Endometrium (tissue), 2 donors: ENCODE measurements around the gene RHOT1.
"Not testable (repeated sequence)": the region's sequence is repeated elsewhere in the genome, so short reads cannot be mapped to it uniquely, and the experiment has no call there.

ENCODE experiments used
- FAIRE-seq: peaks from 2 replicates; lab custom pipeline; 2012; peaks lifted over from hg19 to GRCh38; lab: Jason Lieb, UNC
- donor health status: control.
- donor health status: control.

RHOT1 gene

DNA sequence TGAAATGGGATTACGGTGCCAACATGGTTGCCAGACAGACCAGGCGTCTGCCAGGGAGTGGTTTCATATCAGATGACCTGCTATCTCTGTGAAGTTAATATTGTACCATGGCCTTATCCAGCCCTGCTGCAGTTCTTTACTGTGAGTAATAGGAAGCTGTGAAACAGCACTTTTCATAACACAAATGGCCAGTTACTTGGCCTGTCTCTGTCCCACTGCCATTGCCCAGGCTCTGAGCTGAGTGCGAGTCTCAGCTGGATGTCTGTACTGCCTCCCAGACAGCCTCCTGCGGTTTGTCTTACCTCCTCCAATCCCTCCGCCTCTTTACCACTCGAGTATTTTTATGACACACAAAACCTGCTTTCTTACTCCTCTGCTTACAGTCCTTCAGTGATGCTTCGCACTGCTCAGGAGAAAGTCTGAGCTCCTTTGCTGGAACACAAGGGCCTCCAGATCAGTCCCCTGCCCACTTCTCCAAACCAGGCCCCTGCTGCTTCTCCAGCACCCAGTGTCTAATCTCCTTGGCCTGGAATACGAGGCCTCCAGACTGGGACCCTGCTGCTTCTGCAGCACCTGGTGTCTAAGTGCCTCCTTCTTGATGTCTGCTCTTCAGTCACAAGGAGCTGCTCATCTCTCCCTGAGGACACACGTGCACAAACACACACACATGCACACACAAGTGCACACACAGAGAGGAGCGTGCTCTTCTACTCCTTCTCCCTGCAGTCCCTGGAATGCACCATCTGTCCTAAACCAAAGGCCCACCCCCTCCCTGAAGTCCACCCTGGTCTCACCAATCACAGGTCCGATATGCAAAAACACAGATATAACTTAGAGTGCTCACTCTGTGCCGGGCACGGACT is 17.1 kb upstream of the RHOT1 start:
- FAIRE-seq = no peak

DNA sequence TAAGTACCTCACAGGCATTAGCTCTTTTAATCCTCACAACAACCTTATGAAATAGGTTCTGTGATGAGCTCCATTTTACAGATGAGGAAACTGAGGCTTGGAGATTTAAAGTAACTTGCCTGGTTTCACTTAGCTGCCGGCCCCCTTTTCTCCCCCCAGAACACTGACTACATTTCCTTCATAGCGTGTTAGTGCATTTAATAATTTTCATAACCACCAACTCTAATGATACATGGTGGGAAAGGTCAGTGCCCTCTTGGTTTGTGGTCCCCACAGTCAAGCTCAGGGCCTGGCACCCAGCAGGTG is 16.5 kb upstream of the RHOT1 start:
- FAIRE-seq = no peak

DNA sequence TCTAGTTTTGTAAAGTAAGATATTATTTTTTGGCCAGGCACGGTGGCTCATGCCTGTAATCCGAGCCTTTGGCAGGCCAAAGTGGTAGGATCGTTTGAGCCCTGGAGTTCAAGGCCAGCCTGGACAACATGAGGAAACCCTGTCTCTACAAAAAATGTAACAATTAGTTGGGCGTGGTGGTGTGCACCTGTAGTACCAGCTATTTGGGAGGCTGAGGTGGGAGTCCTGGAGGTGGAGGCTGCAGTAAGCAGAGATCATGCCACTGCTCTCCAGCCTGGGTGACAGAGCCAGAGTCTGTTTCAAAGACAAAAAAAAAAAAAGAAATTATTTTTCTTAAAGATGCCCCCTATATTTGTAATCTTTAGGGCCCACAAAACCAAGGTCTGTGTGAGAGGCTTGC is 16.0 kb upstream of the RHOT1 start:
- no peak for FAIRE-seq

DNA sequence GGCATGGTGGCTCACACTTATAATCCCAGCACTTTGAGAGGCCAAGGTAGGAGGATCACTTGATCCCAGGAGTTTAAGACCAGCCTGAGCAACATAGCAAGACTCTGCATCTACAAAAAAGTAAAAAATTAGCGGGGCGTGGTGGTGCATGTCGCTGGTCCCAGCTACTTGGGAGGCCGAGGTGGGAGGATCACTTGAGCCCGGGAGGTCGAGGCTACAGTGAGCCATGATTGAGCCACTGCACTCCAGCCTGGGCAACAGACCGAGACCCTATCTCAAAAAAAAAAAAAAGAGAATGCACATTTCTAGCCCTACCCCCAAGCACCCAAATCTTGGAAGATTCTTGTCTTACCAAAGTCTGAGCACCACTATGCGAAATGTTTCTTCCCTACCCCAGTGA is 15.6 kb upstream of the RHOT1 start:
- FAIRE-seq = no peak

DNA sequence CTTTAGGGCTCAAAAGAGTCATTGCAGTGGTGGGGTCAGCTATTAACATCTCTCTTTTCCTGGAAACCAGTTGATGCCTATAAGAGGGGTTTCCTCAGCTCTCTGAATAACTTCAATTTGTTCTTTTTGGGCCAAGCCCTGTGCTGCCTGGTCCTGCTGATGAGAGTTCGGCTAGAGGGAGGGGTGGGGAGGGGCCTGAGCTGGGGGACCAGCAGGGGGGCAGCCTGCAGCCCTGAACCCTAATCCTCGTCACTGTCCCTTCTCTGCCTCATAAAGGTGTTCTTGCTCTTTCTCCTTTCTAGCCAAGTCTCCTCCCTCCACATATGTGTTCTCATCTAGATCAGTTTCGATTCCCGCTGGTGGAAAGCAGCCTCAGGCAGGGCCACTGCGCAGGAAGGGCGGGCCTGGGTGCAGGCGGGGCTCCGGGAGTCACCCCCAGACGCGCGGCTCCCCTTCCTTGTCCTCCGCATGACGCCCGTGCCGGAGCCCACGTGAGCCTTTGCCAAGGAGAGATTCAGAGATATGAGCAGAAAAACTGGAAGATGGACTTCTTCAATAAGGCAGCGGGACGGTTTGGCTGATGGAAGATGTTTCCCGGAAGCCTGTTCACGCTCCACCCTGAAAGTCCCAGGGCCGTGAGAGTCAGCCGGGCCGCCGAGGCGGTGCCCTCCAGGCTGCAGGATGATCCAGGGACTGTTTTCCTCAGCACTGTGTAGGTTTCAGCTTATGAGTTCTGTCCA is 15.0 kb upstream of the RHOT1 start:
- peak; percentile 23 for FAIRE-seq

DNA sequence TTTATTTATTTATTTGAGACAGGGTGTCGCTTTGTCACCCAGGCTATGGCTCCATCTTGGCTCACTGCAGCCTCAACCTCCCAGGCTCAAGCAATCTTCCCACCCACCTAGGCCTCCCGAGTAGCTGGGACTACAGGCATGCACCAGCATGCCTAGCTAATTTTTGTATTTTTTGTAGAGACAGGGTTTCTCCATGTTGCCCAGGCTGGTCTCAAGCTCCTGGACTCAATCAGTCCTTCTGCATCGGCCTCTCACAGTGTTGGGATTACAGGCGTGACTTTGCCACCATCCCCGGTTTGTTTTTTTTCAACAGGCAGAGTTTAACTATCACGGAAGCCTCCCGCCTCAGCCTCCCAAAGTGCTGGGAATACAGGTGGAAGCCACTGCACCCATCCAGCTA is 13.8 kb upstream of the RHOT1 start:
- not testable (repeated sequence) for FAIRE-seq

DNA sequence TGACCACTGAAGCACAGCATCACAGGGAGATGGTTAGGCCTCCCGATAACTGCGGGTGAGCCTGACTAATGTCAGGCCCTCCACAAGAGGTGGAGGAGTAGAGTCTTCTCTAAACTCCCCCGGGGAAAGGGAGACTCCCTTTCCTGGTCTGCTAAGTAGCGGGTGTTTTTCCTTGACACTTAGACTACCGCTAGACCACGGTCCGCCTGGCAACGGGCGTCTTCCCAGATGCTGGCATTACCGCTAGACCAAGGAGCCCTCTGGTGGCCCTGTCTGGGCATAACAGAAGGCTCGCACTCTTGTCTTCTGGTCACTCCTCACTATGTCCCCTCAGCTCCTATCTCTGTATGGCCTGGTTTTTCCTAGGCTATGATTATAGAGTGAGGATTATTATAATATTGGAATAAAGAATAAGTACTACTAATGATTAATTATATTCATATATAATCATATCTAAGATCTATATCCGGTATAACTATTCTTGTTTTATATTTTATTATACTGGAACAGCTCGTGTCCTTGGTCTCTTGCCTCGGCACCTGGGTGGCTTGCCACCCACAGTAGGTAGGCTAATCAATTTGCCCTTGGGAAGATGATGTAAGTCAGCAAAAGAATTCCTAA is 6.7 kb upstream of the RHOT1 start:
- FAIRE-seq = not testable (repeated sequence)

DNA sequence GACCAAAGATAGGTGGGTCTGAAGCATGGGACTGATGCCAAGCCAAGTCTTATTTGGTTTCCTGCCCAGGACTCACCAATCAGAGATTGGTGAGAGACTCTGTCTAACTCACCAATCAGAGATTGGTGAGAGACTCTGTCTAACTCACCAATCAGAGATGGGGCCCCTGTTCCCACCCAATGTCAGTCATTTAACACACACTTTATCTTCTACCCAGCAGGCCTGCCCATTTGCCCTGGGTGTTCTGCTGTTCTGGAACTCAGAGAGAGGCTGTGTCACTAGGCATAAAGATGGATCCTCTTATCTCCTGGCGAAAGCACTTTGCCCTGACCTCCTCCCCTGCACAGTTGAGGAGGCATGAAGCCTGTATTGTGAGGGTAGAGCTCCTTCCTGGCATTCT is 5.4 kb upstream of the RHOT1 start:
- FAIRE-seq = no peak

DNA sequence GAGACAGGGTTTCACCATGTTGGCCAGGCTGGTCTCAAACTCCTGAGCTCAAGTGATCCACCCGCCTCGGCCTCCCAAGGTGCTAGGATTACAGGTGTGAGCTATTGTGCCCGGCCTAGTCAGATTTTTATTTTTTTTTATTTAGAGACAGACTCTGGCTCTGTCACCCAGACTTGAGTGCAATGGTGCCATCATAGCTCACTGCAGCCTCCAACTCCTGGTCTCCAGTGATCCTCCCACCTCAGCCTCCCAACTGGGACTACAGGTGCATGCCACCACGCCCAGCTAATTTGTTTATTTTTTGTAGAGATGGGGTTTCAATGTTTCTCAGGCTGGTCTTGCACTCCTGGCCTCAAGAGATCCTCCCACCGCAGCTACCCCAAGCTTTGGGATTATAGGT is 2.8 kb upstream of the RHOT1 start:
- FAIRE-seq = not testable (repeated sequence)

DNA sequence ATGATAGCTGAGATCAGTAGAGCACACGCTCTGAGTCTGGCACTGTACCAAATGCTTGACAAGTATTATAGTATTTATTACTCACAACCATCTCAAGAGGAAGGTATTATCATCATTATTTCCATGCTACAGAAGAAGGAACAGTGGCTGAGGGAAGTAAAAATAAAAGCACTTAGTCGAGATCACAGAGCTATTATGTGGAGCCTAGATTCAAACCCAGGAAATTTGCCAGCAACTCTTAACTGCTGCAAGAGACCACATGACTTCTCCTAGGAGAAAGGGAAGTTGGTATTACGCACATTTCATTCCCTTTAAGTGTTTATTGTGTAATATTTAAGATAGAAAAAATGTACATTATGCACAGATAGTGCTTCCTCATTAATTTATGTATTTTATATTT is 1.0 kb upstream of the RHOT1 start:
- peak; percentile 48 for FAIRE-seq

DNA sequence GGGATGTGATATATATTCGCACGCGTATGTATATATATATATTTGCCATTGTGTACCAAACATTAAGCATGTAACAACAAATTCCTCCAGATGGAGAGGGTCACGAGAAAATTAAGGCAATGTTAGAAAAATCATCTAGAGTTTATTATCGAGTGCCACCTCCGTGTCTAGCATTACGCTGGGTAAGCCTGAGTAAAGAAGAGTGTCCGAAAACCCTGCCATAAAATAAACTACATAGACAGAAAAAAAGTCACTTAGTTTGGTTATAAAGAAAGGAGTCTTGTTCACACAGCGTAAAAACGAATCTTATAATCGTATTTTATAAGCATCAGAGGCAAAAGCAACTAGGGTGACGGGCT is 644 bp upstream of the RHOT1 start:
- no peak for FAIRE-seq

DNA sequence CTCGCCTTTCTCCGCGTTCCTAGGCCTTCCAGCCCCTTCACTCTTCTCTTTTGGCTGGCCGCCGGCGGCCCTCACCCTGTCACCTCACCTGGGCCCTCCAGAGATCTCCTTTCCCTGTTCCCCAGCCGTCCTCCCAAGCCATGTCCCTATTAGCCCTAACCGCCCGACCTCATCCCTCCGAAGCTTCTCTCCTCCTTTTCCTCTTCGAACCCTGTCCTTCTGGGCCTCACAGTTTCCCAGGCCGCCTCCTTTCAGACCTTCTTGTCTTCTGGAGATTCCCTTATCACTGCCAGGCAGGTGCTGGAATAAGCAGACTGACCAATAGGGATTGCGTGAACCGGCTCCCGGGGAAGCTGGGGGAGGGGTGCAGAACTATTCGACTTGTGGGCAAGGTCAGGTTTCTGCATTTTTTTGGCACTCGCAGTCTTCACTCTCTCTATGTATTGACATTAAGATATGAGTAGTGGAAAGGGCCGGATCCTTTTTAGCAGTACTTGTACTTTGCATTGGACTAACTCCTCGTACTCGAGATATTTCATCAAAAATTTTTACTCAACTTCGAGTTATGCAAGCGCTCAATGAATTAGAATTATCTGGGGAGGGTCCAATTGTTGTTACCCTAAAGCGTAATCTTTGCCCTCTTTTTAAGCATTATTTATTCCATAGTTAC is 690 bp downstream of the RHOT1 start:
- FAIRE-seq = no peak

DNA sequence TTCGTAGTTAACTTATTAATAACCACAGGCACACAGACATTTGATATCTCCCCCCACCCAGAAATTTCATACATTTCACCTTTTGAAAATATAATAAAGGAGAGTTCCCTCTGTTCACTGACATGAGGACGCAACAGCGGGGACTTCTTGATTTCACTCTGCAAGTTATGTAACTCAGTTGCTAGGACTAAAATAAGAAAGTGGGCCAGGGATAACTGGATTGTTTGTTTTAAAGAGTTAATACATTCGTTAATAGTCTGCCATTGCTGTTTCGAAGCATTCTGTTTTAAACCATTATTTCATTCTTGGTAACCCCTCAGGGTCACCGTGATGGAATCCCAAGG is 1.2 kb downstream of the RHOT1 start:
- no peak for FAIRE-seq

DNA sequence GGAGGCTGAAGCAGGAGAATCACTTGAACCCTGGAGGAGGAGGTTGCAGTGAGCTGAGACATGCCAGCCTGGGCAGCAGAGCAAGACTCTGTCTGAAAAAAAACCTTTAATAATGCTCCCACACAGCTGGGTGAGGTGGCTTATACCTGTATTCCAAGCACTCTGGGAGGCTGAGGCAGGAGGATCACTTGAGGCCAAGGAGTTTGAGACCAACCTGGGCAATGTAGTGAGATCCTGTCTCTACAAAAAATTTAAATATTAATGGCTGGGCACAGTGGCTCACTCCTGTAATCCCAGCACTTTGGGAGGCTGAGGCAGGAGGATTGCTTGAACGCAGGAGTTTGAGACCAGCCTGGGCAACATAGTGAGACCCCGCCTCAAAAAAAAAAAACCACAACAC is 2.1 kb downstream of the RHOT1 start:
- FAIRE-seq = not testable (repeated sequence)

DNA sequence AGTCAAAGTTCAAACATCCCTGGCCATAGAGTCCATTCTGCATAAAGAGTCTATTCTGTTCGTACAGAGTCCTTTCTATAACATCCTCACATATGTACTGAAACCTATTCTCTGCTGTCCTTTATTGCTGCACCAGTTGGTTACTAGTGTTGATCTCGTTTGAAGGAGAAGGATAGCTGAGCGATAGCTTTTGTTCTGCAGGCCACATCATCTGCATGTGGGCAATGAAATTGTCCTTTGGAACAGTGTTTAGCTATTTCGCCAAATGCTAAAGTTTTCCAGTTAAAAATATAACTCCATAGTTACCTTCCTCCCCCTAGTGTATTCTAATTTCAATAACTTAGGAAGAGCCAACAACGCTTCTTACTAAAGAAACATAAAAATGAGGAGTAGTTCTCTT is 6.0 kb downstream of the RHOT1 start:
- FAIRE-seq = no peak

DNA sequence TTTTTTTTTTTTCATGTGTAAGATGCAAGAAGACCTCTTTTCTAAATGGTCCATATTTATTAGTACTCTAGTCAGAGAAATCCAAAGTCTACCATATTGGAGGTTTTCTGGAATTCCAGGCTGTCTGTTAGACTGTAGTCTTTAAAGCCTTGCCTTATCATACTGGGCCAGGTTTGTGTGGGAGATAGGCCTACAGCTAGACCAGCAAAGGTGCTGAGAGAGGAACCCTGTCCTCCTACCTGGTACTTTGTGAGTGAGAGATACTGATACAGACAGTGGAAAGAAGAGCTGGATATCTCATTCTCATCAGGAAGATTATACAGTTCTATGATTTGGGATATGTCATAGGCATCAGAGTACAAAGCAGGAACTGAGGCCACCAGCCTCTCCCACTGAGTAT is 8.1 kb downstream of the RHOT1 start:
- no peak for FAIRE-seq

DNA sequence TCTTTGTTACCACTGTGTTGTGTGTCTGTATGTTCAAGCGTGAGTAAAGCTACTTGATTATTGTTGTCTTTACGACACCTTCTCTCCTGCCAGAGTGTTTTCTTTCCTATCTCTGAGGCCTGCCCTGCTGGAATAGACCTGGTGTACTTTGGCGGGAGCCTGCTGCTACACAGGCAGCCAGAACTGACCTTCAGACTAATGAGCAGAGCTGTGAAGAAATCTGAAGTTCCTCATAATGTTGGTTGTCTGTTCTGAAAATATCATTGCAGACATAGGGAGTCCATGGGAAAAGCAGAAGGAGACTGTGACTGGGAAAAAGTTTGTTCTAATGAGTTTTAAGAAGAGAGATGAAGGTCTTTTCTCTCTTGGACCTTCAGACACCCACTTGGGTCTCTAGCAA is 9.8 kb downstream of the RHOT1 start:
- no peak for FAIRE-seq

DNA sequence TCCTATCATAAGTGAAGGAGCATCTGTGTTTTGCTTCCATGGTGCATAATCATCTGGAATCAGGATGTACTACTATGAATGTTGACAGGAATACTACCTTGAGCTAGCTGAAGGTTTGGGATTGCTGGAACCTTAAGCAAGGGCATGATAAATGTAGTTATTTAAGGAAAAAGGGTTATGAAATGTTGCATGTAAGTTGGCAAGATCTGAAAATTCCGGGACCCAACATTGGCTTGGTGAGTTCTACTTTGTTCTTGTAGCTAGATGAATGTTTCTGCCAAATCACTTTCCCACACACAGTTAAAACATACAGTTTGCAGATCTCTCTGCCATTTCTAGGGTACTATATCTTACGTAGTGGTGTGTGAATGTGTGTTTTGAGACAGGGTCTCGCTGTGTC is 13.6 kb downstream of the RHOT1 start:
- FAIRE-seq = no peak

DNA sequence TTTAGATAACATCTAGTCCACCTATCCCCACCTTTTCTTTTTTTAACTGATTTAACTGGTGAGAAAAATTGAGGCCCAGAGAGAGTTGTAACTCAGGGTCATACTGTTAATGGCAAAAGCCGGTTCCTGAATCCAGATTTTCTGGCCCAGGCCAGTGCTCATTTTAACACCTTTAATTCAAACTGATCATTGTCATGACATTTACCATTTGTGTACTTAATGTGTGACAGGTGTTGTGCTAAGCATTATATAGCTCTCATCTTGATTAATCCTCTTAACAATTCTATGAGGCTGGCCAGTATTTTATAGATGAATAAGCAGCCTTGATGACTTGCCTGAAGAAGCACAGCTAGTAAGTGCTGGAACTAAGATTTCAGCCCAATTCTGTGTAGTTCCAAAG is 14.4 kb downstream of the RHOT1 start:
- FAIRE-seq = no peak

DNA sequence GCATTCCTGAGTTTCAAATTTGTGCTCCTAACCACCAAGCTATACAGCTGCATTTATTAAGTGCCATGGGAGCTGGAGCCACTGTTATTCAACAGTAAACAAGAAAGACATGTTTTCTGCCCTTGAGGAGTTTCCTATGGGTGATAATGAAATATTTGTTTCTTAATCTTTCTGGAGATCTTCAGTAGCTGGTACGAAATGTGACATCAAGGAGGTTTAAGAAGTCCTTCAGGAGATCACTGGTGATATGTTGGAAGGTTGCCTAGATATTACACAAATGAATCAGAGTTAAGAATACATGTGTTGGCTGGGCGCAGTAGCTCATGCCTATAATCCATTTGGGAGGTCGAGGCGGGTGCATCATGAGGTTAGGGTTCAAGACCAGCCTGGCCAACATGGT is 14.9 kb downstream of the RHOT1 start:
- FAIRE-seq = no peak

DNA sequence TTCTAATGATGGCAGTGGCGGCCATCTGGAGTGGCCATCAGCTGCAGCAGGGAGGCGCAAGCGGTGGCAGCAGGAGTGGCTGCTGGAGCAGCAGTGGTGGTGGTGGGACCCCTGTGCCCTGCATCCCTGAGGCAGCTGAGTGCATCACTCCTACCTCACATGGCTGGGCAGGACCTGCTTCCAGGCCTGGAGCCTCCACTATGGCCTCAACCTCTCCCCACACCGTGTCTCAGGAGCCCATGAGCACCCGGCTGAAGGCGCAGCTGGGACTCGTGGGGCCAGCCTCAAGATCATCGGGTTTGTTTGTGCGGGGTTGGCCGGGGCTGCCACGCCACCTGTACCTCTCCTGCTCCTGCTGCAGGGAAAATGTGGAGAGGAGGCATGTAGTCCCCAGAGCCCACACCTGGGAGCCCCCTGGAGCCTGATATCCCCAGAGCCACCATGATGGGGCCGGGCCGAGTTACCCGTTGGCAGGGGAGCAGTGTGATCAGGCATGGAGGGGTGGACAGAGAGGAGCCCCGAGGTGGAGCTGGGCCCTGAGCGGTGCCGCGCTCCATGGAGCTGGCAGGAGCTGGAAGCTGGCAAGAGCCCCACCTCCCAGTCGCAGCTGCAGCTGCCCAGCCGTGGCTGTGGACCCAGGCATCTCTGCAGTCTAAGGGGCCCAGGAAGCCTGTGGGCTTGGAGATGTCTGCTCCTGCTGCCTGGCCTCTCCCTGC is 16.7 kb downstream of the RHOT1 start:
- no peak for FAIRE-seq
